ENCODE data around the gene ADIRF.
"Not testable (repeated sequence)": the region's sequence is repeated elsewhere in the genome, so short reads cannot be mapped to it uniquely, and the experiment has no call there.

GRCh38 chr10:87013528-87013927, 45.2 kb downstream of the ADIRF start:
- TF ChIP-seq NR2C2 (CRISPR knock-in tag; IDR thresholded peaks at IDR 0.05); NR2C2 (tag; IDR thresholded peaks at IDR 0.05); JUND (IDR thresholded peaks at IDR 0.05; ENCODE audit: borderline replicate concordance, low read depth, low read length); JUND (tag; IDR thresholded peaks at IDR 0.05; ENCODE audit: borderline replicate concordance, low read depth, low read length); EZH2 (IDR thresholded peaks at IDR 0.05; ENCODE audit: borderline replicate concordance, low read depth, low read length); NFRKB (IDR thresholded peaks at IDR 0.05; ENCODE audit: low read depth); TAF1 (IDR thresholded peaks at IDR 0.05; ENCODE audit: control insufficient read depth, extremely low read depth, insufficient read depth, low read length, severe bottlenecking); DLX4 (CRISPR knock-in tag; IDR thresholded peaks at IDR 0.05); ELF1 (tag; IDR thresholded peaks at IDR 0.05); POLR2AphosphoS5 (IDR thresholded peaks at IDR 0.05; ENCODE audit: control insufficient read depth, insufficient read depth, low read depth, low read length); PKNOX1 (IDR thresholded peaks at IDR 0.05); ZNF274 (IDR thresholded peaks at IDR 0.05; ENCODE audit: borderline replicate concordance, low read depth, low read length); GTF3C2 (IDR thresholded peaks at IDR 0.05; ENCODE audit: borderline replicate concordance, extremely low read depth, insufficient read length); CTCF (IDR thresholded peaks at IDR 0.05 in 2 of 3, conservative IDR thresholded peaks at IDR 0.05 in 1 of 3; ENCODE audit: insufficient read depth in 2 of 3, low read depth in 1 of 3, low read length in 3 of 3); CXXC5 (CRISPR knock-in tag; IDR thresholded peaks at IDR 0.05): not testable (repeated sequence)

Measured in K562 (cell line).